Colon (tissue), 2 donors: ENCODE results near the gene TNFSF12.

ENCODE experiments used
- FAIRE-seq: peaks from 2 replicates; lab custom pipeline; 2012; peaks lifted over from hg19 to GRCh38; lab: Jason Lieb, UNC
- donor health status: control.
- donor health status: control.

The TNFSF12 gene

GRCh38 chr17:7544911-7545310, 3.9 kb upstream of the TNFSF12 start:
- FAIRE-seq = no peak

- no peak for FAIRE-seq
Observed at GRCh38 chr17:7549401-7550055, 670 bp downstream of the TNFSF12 start.

GRCh38 chr17:7550344-7550743, 1.5 kb downstream of the TNFSF12 start:
- no peak for FAIRE-seq

DNA sequence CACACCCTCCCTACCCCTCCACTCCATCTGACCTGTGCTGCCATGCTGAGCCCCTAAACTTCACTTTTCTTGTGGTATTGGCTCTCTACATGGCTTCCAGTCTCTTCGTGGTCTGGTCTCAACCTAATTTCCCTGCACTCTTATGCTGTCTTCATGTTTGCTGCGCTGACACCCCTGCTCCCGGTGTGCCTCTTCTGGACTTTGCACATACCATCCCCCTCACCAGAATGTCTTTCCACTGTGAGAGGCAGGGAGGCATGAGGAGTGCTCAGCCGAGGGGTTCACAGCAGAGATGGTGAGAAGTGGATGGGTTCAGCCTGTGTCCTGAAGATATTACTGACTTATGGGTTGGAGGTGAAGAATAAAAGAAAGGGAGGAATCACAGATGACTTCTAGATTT, 2.5 kb downstream of the TNFSF12 start:
- FAIRE-seq = no peak

DNA sequence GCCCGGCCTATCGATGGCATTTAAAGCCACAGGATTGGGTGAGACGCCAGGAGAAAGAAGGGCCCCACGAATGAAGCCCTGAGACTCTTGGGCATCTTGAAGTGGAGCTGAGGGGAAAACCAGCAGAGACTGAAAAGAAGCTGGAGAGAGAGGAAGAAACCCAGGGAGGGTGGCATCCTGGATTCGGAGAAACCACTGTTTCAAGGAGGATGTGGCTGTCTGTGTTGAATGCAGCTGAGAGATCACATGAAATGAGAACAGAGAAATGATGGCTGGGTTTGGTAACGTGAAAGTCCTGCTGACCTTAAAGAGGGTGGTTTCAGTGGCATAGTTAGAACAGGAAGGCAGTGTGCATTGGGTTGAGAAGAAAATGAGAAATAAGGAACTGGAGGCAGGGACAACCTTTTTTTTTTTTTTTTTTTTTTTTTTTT, 3.8 kb downstream of the TNFSF12 start:
- no peak for FAIRE-seq

- no peak for FAIRE-seq
Observed at GRCh38 chr17:7553356-7553755, 4.5 kb downstream of the TNFSF12 start.

- FAIRE-seq = no peak
Observed at GRCh38 chr17:7555320-7555948, 6.6 kb downstream of the TNFSF12 start.

GRCh38 chr17:7556627-7557026, 7.8 kb downstream of the TNFSF12 start:
- FAIRE-seq = no peak

- FAIRE-seq = no peak
Observed at GRCh38 chr17:7557147-7557764, 8.4 kb downstream of the TNFSF12 start.

- FAIRE-seq = no peak
Observed at GRCh38 chr17:7557775-7558543, 9.1 kb downstream of the TNFSF12 start.

- no peak for FAIRE-seq
Observed at GRCh38 chr17:7558544-7559319, 9.9 kb downstream of the TNFSF12 start, which contains the start of gene TNFSF13. TSS of gene TNFSF13 (plus strand) at chr17:7558750. CDS start at chr17:7559040, 290 bp downstream.

DNA sequence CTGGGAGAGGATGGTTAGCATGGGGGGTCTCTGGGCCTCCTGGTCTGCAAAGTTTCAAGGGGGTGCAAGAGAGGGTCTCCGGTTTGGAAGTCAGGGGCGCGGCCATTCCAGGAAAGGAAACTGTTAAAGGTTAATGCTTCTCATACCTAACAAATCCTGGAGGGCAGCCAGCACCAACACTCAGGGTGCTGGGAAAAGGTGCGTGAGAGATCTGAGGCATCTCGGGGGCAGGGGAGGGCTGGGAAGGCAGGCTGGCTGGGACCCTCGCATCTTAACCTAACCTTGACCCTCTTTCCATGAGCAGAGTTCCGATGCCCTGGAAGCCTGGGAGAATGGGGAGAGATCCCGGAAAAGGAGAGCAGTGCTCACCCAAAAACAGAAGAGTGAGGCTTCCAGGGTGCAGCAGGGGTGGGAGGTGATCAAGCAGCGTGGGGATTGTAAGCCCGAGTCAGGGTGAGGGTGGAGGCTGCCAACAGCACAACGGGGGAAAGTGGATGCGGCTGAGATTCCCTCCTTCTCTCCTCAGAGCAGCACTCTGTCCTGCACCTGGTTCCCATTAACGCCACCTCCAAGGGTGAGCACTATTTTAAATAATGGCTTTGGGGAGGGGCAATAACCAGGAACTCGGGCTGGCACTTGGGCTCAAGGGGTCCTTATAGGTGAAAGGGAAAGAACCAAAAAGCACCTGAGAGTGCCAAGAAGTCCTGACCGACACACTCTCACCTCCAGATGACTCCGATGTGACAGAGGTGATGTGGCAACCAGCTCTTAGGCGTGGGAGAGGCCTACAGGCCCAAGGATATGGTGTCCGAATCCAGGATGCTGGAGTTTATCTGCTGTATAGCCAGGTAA, 10.7 kb downstream of the TNFSF12 start:
- no peak for FAIRE-seq

DNA sequence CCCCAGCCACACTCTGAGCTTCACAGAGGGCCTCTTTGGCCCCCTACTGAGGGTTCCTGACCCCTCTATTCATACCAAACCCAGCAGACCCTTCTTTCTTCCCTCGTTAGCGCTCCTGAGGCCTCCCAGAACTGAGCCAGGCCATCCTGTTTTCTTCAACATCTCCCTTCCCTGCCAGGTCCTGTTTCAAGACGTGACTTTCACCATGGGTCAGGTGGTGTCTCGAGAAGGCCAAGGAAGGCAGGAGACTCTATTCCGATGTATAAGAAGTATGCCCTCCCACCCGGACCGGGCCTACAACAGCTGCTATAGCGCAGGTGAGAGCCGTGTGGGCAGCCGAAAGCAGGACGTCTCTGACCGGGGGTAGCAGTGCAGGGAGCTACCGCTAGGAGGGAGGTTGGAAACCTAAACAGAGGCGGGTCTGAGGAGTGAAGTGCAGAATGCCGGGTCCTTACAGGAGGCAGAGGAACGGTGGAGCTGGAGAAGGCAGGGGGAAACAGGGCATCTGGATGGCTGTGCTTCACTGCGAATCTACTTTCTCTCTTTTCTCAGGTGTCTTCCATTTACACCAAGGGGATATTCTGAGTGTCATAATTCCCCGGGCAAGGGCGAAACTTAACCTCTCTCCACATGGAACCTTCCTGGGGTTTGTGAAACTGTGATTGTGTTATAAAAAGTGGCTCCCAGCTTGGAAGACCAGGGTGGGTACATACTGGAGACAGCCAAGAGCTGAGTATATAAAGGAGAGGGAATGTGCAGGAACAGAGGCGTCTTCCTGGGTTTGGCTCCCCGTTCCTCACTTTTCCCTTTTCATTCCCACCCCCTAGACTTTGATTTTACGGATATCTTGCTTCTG, 11.5 kb downstream of the TNFSF12 start:
- FAIRE-seq = no peak

DNA sequence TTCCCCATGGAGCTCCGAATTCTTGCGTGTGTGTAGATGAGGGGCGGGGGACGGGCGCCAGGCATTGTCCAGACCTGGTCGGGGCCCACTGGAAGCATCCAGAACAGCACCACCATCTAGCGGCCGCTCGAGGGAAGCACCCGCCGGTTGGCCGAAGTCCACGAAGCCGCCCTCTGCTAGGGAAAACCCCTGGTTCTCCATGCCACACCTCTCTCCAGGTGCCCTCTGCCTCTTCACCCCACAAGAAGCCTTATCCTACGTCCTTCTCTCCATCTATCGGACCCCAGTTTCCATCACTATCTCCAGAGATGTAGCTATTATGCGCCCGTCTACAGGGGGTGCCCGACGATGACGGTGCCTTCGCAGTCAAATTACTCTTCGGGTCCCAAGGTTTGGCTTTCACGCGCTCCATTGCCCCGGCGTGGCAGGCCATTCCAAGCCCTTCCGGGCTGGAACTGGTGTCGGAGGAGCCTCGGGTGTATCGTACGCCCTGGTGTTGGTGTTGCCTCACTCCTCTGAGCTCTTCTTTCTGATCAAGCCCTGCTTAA, 12.2 kb downstream of the TNFSF12 start:
- no peak for FAIRE-seq

- FAIRE-seq = no peak
Observed at GRCh38 chr17:7561589-7562207, 12.8 kb downstream of the TNFSF12 start, which contains the start of gene SENP3. TSS of gene SENP3 (plus strand) at chr17:7561919. CDS start at chr17:7563077, 1,158 bp downstream.

DNA sequence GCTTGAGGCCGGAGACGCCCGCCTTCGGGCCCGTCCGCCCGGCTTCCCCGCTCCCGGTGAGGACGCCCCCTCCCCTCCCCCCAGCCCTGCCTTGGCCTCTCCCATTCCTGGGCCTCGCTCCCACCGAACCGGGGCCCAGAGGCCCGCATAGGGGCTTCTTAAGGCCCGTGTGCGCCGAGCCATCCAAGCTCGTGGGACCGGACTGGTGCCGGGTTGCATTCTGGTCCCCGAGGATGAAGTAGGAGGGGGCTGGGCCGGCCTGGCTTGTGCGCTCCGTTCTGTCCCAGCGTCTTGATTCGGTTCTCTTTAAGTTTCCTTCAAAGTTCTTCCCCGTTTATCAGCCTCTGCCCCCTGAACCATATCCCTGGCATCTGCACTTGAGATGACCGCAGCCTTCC, 13.3 kb downstream of the TNFSF12 start:
- FAIRE-seq = no peak

DNA sequence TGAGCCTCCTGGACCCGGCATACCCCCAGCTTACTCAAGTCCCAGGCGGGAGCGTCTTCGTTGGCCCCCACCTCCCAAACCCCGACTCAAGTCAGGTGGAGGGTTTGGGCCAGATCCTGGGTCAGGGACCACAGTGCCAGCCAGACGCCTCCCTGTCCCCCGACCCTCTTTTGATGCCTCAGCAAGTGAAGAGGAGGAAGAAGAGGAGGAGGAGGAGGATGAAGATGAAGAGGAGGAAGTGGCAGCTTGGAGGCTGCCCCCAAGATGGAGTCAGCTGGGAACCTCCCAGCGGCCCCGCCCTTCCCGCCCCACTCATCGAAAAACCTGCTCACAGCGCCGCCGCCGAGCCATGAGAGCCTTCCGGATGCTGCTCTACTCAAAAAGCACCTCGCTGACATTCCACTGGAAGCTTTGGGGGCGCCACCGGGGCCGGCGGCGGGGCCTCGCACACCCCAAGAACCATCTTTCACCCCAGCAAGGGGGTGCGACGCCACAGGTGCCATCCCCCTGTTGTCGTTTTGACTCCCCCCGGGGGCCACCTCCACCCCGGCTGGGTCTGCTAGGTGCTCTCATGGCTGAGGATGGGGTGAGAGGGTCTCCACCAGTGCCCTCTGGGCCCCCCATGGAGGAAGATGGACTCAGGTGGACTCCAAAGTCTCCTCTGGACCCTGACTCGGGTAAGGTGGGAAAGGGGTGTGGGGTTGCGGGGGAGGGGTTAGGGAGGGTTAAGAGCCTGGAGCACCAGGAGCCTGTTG, 14.4 kb downstream of the TNFSF12 start:
- FAIRE-seq = no peak

DNA sequence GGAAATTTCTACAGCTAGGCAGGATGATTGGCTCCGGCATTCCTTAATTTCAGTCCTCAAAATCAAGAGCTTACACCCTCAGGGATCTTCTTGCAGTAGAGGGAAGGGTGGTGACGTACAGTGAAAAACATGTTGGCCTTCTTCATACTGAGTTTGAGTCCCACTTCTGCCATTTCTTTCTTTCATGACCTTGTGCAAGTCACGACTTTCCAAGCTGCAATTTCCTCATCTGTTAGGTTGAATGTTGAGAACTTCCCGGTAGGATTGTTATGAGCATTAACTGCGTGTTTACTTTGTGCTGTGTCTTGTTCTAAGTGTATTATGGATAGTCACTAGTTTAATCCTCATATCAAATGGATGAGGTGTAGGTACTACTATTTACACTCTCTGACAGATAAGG, 20.7 kb downstream of the TNFSF12 start:
- no peak for FAIRE-seq
